ENCODE results near the gene CDK11B. TPM values are rescaled to one million over a fixed set of nuclear protein-coding genes. Genes with fewer than 3 reads are reported as not detected.

Gene CDK11B
- total RNA-seq, 4 donors from 2014 or later: 12.8 to 23.7 (median 15.0) TPM

- 33 to 46% methylated on average over 3 of the region's 3 CpGs for WGBS, 2 donors
- intact Hi-C loops (cut with DNase I): no loop called here
- no peaks in the 10 kb centered on the region for H3K27me3 ChIP-seq
- no peak for TF ChIP-seq POLR2A (IDR thresholded peaks at IDR 0.05)
- no peak for TF ChIP-seq CTCF (IDR thresholded peaks at IDR 0.05)
- H3K36me3 ChIP-seq: no peaks in the 10 kb centered on the region
- no peak overlapping the region for H3K4me3 ChIP-seq (replicated peaks in 1 of 3)
- peak; percentile 61 to 67 for DNase-seq
- peaks cover 31 to 48% of the 10 kb centered on the region in 2 donors for H3K4me1 ChIP-seq
- H3K9me3 ChIP-seq: no peaks in the 10 kb centered on the region
- H3K27ac ChIP-seq: peak overlapping the region; percentile 47 to 100 (median 60)
Measured at GRCh38 chr1:1612104-1612400, 46.8 kb downstream of the CDK11B start.

GRCh38 chr1:1610796-1611195 is 48.0 kb downstream of the CDK11B start:
- TF ChIP-seq CTCF (IDR thresholded peaks at IDR 0.05) (no peak), POLR2A (IDR thresholded peaks at IDR 0.05) (no peak)
- H3K27ac ChIP-seq: peak overlapping the region in 2 of 3 donors; percentile 47 to 100
- DNase-seq: no peak
- peaks cover 23 to 40% of the 10 kb centered on the region in 2 donors for H3K4me1 ChIP-seq
- H3K9me3 ChIP-seq: no peaks in the 10 kb centered on the region
- H3K36me3 ChIP-seq: no peaks in the 10 kb centered on the region
- H3K4me3 ChIP-seq (replicated peaks in 1 of 3): no peak overlapping the region
- no peaks in the 10 kb centered on the region for H3K27me3 ChIP-seq
- WGBS, 2 donors: 75 to 80% methylated on average over 9 of the region's 9 CpGs
- intact Hi-C loops (cut with DNase I): no loop called here

- Histone ChIP-seq H3K27ac (no peak overlapping the region), H3K4me1 (peaks cover 23 to 40% of the 10 kb centered on the region in 2 donors), H3K4me3 (replicated peaks in 1 of 3) (no peak overlapping the region), H3K36me3 (no peaks in the 10 kb centered on the region), H3K9me3 (no peaks in the 10 kb centered on the region), H3K27me3 (no peaks in the 10 kb centered on the region)
- intact Hi-C loops (cut with DNase I): no loop called here
- DNase-seq: no peak
- 75 to 86% methylated on average over 12 of the region's 12 CpGs for WGBS, 2 donors
- no peak for TF ChIP-seq CTCF (IDR thresholded peaks at IDR 0.05)
- no peak for TF ChIP-seq POLR2A (IDR thresholded peaks at IDR 0.05)
Measured at GRCh38 chr1:1609822-1610485, 48.9 kb downstream of the CDK11B start.

- TF ChIP-seq POLR2A (IDR thresholded peaks at IDR 0.05) (no peak), CTCF (IDR thresholded peaks at IDR 0.05) (no peak)
- H3K4me1 ChIP-seq: peaks cover 0 to 7% of the 10 kb centered on the region in 2 donors
- no peak overlapping the region for H3K4me3 ChIP-seq (replicated peaks in 1 of 3)
- no peak overlapping the region for H3K27ac ChIP-seq
- no peak for DNase-seq
- no peaks in the 10 kb centered on the region for H3K36me3 ChIP-seq
- no peaks in the 10 kb centered on the region for H3K9me3 ChIP-seq
- H3K27me3 ChIP-seq: no peaks in the 10 kb centered on the region
- intact Hi-C loops (cut with DNase I): no loop called here
- WGBS, 2 donors: 94 to 100% methylated on average over 3 to 4 of the region's 13 CpGs
Measured at GRCh38 chr1:1606232-1606631, 52.6 kb downstream of the CDK11B start.

GRCh38 chr1:1605724-1606123 is 53.1 kb downstream of the CDK11B start:
- 85 to 86% methylated on average over 1 to 16 of the region's 17 CpGs for WGBS, 2 donors
- DNase-seq: no peak
- Histone ChIP-seq H3K36me3 (no peaks in the 10 kb centered on the region), H3K4me3 (replicated peaks in 1 of 3) (no peak overlapping the region), H3K27ac (no peak overlapping the region), H3K27me3 (no peaks in the 10 kb centered on the region), H3K9me3 (no peaks in the 10 kb centered on the region), H3K4me1 (peaks cover 1 to 6% of the 10 kb centered on the region in 2 donors)
- intact Hi-C loops (cut with DNase I): no loop called here
- TF ChIP-seq POLR2A (IDR thresholded peaks at IDR 0.05) (no peak), CTCF (IDR thresholded peaks at IDR 0.05) (no peak)

Measured in thyroid gland (tissue), 4 donors.